Fibroblast of upper back skin (primary cell): ENCODE results near the gene SOBP.
"Not testable (repeated sequence)": the region's sequence is repeated elsewhere in the genome, so short reads cannot be mapped to it uniquely, and the experiment has no call there.

Experiments
- DNase-seq: peaks from one replicate; pipeline ENCODE4 v3.0.0-alpha.2; 2013

SOBP gene, protein sequence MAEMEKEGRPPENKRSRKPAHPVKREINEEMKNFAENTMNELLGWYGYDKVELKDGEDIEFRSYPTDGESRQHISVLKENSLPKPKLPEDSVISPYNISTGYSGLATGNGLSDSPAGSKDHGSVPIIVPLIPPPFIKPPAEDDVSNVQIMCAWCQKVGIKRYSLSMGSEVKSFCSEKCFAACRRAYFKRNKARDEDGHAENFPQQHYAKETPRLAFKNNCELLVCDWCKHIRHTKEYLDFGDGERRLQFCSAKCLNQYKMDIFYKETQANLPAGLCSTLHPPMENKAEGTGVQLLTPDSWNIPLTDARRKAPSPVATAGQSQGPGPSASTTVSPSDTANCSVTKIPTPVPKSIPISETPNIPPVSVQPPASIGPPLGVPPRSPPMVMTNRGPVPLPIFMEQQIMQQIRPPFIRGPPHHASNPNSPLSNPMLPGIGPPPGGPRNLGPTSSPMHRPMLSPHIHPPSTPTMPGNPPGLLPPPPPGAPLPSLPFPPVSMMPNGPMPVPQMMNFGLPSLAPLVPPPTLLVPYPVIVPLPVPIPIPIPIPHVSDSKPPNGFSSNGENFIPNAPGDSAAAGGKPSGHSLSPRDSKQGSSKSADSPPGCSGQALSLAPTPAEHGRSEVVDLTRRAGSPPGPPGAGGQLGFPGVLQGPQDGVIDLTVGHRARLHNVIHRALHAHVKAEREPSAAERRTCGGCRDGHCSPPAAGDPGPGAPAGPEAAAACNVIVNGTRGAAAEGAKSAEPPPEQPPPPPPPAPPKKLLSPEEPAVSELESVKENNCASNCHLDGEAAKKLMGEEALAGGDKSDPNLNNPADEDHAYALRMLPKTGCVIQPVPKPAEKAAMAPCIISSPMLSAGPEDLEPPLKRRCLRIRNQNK

GRCh38 chr6:107489636-107490565 lies at the start of gene SOBP:
Gene SOBP (plus strand): TSS chr6:107490117. CDS start chr6:107490617, 500 bp downstream.
- DNase-seq: peak; percentile 47

DNA sequence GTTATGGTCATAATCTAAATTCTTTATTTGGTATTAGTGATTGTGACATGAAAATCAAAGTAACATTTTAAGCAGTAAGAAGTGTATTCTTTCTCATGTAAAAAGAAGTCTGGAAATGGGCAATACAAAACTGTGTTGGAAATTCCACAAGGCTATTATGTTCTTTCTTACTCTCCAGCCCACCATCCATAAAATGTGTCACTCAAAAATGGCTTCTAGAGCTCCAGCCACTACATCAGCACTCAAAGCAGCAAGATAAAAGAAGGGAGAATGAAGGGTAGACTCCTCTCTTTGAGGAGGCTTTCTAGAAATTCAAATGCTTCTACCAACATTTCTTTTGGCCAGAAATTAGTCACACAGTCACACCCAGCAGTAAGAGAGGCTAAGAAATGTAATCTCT lies 49.0 kb upstream of the SOBP start:
- no peak for DNase-seq

GRCh38 chr6:107441682-107442081 lies 48.2 kb upstream of the SOBP start:
- DNase-seq: no peak

- DNase-seq: no peak
Observed at GRCh38 chr6:107442938-107443607, 46.8 kb upstream of the SOBP start.

- peak; percentile 56 for DNase-seq
Observed at GRCh38 chr6:107443608-107444267, 46.2 kb upstream of the SOBP start.

DNA sequence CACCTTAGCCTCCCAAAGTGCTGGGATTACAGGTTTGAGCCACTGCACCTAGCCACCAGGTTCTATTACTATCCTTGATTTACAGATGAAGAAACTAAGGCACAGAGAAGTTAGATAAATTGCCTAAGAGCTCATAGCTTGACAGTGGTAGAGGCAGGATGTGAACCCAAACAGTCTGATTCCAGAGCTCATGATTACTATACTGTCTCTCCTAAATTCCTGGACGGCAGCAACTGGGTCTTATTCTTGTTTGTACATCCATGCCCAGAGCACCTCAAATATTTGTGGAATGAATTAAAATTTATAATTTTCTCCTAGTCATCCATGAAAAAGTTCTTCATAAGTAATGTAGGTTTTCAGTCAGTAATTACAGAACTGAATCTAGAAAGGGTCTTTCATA lies 45.6 kb upstream of the SOBP start:
- peak; percentile 38 for DNase-seq

GRCh38 chr6:107447663-107448216 lies 42.2 kb upstream of the SOBP start:
- DNase-seq: no peak

GRCh38 chr6:107448776-107449175 lies 41.1 kb upstream of the SOBP start:
- no peak for DNase-seq

DNA sequence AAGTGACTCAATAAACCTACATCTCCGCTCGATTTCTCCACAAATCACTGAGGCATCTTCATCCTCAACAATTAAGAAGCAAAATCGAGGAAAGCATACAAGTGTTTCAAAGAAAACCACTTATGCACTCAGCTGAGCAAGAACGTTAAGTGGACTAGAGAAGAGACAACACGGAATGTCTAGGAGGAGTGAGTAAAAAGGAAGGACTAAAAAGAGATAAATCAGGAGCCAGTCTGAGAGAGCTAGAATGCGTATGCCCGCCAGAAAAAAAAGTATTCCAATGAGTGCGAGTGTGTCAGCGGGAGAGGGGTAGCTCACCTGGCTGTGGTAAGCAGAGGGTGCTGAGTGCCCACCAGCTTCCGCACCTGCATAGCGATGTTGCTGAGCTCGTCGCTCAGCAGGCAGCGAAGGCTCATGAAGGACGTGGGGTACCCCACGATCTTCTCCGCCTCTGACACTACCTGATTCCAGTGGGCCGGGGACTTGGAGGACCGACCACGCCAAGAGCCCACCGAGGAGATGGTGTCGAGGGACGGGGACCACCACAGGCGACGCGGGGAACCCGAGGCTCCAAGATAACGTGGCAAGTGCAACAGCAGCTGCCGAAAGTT lies 31.1 kb upstream of the SOBP start:
- no peak for DNase-seq

DNA sequence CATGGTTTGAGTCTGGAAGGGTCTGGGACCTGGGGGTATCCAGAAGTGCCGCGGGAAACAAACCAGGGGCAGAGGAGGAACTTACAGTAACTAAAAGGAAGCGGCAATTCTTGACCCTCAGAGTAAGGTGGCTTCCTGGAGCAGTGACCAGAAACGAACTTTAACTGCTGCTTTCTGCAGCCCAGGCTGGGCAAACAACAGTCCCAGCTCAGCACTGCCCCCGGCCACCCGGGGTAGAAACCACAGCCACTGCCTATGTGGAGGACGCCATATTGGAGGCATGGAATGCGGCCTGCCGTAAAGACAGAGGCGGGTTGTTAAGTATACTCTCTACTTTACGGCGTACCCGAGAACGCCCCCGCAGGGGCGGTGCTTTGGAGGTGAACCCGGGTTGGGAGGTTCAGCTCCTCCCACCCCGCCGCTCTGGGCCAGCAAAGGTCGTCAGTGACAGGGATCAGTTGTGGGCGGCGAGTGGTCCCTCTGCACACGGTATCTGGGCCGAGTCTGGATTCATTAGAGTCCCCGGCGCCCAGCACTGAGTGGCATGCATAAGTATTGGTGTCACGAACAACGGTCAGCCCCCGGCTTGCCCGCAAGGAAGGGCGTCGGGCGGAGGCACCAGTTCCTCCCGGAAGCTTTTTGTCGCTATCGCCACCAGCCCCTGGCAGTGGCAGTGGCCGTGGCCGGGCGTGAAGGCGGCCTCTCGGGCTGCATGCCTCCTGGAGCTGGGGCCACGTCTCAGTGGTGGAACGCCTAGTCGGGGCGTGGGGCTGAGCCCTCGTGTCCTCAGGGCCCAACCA lies 30.4 kb upstream of the SOBP start, which contains the start of gene PDSS2:
Gene PDSS2 (minus strand): TSS at position 282 of the 800 bp plus-strand sequence. CDS start 279 bp downstream, at position 3.
- DNase-seq: peak; percentile 97

DNA sequence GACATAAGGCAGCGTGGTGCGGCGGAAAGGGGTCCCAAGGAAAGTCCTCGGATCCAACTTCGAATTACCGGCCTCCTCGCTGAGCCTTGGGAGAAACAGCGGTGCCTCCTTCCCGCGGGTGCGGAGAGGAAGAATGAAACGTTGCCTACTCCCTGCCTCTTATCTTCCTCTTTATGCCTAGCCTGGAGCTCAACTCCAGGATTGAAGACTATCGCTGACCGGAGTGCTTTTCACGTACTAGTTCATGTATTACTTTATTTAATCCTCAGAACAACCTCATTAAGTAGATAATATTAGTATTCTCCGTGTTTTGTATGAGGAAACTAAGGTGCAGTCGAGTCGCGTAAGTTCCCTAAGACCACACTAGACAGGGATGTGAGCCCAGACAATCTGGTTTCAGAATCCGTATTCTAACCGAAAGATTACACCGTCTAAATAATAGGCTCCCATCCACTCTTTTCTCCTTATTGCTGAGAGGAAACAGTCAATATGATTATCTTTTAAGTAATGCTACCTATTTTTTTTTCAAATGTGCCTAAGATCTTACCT lies 29.8 kb upstream of the SOBP start:
- DNase-seq: no peak

- DNase-seq: no peak
Observed at GRCh38 chr6:107466062-107466461, 23.9 kb upstream of the SOBP start.

DNA sequence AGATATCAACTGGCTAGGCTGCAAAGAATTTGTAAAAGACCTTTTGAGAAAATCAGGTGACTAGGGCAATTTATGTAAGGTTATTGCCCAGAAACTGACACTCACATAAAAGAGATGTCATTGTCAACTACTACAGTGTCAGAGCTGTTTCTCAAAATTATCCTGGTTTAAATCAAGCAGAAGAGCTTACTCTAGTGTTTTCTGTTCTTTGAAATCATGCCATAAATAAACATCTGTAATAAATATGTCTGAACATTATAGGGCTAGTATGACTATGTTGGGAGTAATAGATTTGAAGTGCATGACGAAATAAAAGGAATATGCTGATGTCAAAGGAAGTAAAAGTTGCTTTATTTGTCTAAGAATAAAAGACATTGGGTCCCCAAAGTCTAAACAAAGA lies 19.6 kb upstream of the SOBP start:
- no peak for DNase-seq

DNA sequence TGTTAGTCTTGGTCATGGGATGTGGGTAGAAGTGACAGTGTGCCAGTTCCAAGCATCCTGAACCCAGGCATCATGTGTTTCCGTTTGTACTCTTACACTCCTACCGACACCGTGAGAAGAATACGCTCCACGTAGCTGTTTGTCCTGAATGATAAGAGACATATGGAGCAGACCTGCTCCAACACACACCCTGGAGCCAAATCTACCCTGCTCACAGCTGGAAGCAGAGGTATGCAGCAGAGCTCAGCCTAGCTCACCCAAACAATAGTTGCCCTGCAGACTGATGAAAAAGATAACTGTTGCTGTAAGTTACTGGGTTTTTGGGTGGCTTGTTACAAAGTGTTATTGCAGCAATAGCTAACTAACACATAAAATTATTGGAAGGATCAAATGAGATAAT lies 16.3 kb upstream of the SOBP start:
- no peak for DNase-seq

DNA sequence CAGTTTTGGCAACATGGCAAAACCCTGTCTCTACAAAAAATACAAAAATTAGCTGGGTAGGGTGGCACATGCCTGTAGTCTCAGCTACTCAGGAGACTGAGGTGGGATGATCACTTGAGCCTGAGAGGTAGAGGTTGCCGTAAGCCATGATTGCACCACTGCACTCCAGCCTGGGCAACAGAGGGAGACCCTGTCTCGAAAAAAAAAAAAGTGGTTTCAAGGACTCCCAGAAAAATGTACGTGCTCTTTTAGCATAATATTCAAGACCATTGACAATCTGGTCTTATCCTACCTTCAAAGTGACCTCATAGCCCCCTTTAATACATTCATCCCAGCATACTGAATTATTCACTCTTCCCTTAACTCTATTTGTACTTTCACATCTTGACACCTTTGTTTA lies 14.6 kb upstream of the SOBP start:
- DNase-seq: not testable (repeated sequence)

DNA sequence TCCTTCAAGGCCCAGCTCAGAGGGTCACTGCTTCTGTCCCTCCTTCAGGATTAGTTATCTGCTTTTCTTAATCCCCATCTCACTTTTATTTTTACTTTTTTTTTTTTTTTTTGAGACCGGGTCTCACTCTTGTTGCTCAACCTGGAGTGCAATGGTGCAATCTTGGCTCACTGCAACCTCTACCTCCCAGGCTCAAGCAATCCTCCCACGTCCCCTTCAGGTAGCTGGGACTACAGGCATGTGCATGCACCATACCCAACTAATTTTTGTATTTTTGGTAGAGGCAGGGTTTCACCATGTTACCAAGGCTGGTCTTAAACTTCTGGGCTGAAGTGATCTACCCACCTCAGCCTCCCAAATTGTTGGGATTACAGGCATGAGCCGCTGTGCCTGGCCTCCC lies 14.1 kb upstream of the SOBP start:
- not testable (repeated sequence) for DNase-seq

- DNase-seq: no peak
Observed at GRCh38 chr6:107479089-107479690, 10.7 kb upstream of the SOBP start.

GRCh38 chr6:107485157-107485556 lies 4.8 kb upstream of the SOBP start:
- DNase-seq: no peak
